ENCODE results near the gene GPANK1.
A peak's percentile ranks its signal among the peaks of the same experiment; 100 is the strongest.
"Not testable (repeated sequence)": the region's sequence is repeated elsewhere in the genome, so short reads cannot be mapped to it uniquely, and the experiment has no call there.

Gene GPANK1

GRCh38 chr6:31664790-31665500 lies at the start of gene GPANK1:
Gene GPANK1, minus strand, starts transcription at chr6:31664997. Its CDS starts 519 bp downstream, at chr6:31664478.
- peak; percentile 96 for DNase-seq

- peak; percentile 46 for DNase-seq
Measured at GRCh38 chr6:31713991-31714684, 49.3 kb upstream of the GPANK1 start.

- DNase-seq = no peak
Measured at GRCh38 chr6:31713465-31713864, 48.7 kb upstream of the GPANK1 start.

GRCh38 chr6:31712296-31712695 lies 47.5 kb upstream of the GPANK1 start:
- no peak for DNase-seq

GRCh38 chr6:31711233-31711632 lies 46.4 kb upstream of the GPANK1 start:
- DNase-seq = no peak

DNA sequence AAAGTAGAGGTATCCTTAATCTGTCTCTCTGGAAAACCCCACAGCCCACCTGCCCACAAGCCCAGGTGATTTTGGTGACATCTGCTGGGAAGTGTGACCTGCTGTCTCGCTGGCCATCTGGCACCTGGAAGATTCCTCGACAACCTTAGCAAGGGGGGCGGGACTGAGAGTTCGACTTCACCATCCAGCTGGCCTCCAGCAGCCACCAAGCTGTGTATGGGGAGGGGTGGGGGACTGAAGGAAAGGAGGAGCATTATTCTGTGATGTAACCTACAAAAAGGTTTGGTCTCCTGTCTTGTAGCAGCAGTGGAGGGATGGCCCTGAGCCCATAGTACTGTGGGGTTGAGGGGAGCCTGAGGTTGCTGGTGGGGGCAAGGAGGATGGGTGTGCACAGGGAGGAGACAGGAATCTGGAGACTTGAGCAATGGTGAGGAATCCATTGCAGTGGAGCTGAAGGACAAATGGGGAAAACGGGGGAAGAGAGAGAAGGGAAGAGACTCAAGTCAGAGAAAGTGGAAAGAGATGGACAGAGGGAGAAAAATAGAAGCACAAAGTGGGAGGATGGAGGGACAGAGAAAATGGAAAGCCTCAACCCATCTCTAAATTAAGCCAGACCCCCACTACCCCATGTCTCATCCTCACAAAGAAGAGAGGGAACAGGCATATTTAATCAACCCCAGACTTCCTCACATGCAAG lies 45.9 kb upstream of the GPANK1 start:
- DNase-seq = peak; percentile 73

GRCh38 chr6:31709157-31709556 lies 44.4 kb upstream of the GPANK1 start:
- DNase-seq = not testable (repeated sequence)

DNA sequence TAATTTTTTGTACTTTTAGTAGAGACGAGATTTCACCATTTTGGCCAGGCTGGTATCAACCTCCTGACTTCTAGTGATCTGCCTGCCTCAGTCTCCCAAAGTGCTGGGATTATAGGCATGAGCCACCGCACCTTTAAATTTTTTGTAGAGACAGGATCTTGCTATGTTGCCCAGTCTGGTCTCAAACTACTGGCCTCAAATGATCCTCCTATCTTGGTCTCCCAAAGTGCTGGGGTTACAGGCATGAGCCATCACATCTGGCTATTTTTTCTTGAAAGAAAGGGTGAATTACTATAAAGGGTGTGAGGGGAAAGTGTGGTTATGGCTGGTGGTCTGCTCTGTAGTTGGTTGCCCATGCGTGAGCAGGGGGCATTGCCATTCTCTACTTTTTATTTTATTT lies 43.4 kb upstream of the GPANK1 start:
- no peak for DNase-seq

GRCh38 chr6:31707701-31708100 lies 42.9 kb upstream of the GPANK1 start:
- DNase-seq = no peak

- DNase-seq = no peak
Measured at GRCh38 chr6:31706599-31706998, 41.8 kb upstream of the GPANK1 start, which contains the start of gene LY6G6F. Gene LY6G6F, plus strand, starts transcription at chr6:31706866. Its CDS starts 41 bp downstream, at chr6:31706907.

DNA sequence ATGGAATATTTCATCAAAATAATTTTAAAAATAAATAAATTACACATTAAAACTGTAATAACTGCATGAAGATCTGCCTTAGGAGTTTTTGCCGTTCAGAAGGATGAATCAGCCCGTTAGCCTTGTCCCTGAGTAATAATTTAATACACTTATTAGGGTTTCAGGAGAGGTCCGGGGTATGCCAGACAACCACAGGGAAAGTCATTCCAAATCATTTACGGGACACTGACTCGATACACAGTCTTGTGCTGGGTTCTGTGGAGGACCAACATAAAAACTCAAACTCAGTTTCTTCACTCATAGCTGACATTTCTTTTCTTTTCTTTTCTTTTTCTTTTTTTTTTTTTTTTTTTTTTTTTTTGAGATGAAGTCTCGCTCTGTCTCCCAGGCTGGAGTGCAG lies 41.1 kb upstream of the GPANK1 start:
- no peak for DNase-seq

- peak; percentile 98 for DNase-seq
Measured at GRCh38 chr6:31702819-31703716, 38.3 kb upstream of the GPANK1 start, which contains the start of gene ABHD16A. Gene ABHD16A, minus strand, starts transcription at chr6:31703324. Its CDS starts 43 bp downstream, at chr6:31703281.

DNA sequence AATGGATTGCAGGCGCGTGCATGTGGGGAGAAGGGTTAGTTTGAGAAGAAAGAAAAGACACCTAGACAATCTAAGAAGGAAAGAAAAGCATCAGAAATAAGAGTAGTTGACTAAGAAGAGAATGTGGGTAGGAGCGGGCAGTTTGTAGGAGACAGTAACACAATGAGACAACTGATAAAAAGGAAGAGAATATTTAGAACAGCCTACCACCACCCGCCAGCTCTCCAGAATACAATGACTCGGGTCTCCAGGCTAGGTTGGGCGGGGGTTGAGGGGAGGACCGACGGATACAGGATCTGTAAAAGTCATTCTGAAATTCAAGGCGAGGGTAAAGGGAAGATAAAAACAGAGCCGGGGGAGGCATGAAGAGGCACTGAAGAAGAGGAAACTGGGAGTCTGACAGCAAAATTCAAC lies 37.6 kb upstream of the GPANK1 start:
- no peak for DNase-seq

DNA sequence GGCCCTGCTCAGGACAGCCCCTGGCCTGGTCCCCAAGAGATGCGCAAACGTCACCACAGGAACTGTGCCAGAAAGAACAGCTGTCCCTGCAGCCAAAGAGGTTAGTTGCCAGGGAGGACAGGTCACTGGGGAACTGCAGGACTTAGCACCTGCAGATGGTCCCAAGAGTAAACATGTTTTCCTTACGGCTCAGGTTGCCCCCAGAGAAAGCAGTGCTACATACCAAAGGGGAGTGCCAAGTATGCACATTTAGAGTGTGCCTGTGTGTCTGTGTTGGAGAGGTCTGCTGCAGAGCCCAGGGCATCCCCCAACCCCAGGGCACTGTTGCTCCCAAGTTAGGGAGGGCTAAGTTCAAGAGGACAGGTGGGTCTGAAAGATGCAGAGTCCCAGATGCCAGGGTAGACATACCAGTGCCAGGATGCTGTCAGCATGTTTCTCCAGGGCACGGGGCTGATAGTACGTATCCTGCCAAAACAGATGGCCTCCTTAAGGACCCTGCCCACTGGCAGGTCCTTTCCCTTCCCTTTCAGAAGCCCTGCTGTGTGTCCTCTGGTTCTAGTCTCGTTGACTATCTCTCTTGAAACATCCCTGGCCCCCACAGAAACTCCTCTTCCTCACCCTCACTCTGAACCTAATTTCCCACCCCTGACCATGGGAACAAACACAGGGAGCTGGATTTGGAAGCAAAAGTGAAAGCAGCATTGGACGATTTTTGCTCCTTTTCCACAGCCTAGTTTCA lies 37.0 kb upstream of the GPANK1 start:
- peak; percentile 46 for DNase-seq

- DNase-seq = no peak
Measured at GRCh38 chr6:31700740-31701401, 36.1 kb upstream of the GPANK1 start.

DNA sequence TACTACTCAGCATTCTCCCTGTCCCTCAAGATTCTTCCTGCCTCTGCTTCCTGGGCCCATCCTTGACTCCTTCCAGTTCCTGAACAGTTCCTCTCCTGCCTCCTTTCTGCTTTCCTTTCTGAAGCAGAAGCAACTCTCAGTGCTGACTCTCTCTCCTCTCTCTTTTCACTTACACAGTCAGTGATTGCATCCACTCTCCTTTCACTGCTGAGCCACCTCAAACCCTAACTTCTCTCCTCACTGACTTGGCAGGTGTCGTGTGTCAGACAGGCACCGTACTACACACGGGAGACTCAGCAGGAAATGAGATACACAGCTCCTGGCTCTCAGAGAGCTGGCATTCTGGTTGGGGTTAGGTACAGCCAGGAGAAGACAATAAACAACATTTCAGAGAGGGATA lies 32.8 kb upstream of the GPANK1 start:
- DNase-seq = no peak

DNA sequence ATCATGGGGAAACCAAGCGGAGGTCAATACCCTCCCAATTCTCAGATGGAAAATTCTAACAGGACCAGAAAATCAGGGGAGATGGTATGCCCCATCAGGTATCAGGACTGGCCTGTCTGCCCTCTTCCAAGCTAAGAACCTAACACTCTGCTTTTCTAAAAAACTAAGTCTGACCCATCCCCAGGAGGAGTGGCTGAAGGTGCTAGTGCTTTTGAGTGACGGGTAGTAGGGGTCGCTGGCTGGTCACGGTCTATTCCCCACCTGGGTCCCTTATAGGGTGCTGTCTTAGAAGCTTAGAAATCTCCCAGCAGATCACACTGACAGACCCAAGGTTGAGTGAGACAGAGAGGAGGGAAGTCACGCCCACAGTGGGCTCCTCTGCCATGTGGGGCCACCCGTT lies 28.7 kb upstream of the GPANK1 start:
- DNase-seq = no peak

DNA sequence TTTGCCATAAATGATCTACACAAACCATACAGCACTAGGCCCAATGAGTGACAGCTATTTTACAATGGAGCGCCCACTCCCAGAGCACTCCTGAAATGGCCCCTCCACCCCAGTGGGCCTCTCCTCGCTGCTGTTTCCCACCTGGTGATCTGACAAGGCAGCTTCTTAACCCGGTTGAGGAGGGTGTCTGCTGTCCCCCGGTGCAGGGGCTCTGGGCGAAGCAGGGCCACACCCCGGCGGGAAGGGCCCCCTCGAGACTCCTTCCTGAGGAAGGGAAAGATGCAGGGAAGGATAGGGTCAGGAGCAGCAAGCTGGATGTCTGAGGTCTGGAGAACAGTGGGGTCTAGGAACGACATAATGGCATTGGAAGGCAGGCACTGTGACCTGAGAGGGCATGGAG lies 28.1 kb upstream of the GPANK1 start:
- no peak for DNase-seq

DNA sequence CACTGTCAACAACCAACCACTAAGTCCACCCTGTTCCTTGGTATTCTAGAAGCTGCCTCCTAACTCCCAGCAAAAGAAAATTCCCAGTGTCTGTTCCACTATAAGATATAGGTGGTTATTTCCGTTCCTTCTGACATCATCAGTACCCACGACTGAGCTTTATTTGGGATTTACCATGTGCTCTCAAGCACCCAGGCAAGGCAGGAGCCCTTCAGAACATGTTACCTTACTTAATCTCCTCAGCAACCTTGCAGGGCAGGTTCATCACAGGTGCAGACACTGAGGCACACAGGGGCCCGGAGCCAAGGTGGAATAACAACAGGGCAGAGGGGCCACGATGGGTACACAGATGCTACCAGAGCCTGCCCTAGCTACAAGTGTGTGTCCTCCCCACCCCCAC lies 27.6 kb upstream of the GPANK1 start:
- no peak for DNase-seq

DNA sequence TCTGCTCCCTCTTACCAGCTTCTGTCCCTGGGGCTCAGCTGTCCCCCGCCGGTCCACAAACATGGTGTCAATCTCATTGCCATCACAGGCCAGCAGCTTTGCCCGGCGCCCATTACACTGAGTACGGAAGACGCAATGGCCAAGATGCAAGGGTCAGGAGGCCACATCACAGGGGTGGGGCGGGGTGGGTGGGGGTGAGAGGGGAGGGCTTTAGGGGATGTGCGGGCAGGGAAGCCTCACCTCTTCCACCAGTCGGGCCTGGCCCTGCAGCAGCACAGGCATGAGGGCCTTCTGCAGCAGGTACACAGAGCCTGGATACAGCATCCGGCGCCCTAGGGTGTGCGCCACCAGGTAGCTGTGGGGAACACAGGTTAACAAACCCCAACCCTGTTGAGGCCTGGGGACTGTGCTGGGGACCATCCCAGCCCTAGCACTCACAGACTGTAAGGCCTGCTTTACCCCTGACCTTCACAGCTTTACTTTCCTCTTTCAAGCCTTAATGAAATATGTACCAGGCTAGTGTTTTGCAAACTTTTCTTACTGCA lies 26.8 kb upstream of the GPANK1 start:
- DNase-seq = no peak

DNA sequence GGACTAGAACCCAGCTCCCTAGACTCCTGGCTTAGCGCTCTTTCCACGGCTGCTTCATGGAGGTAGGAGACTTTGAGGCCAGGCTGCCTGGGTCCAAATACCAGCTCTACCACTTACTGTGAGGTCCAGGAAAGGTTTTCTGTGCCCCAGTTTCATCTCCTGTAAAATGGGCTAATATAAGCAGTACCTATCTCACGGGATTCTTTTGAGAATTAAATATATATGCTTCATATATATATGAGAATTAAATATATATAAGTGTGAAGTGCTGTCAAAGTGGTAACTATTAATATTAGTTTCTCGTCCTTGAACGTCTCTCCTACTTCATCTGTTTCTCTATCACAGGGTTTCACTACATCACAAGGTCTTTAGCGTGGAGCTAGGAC lies 26.3 kb upstream of the GPANK1 start:
- no peak for DNase-seq
